Hepatocyte (in vitro differentiated cells): ENCODE data around the gene SMIM44.

Experiments used
- CTCF ChIP-seq: fragments of 200-600 bp; sonication (generic); IDR thresholded peaks from 2 replicates; pipeline ENCODE4 v1.5.1; 2016; ENCODE audit warnings: antibody characterized with exemption, mild to moderate bottlenecking; ENCODE audit not compliant: poor library complexity
- EZH2 ChIP-seq: fragments of 200-600 bp; sonication (generic); IDR thresholded peaks from 2 replicates; pipeline ENCODE4 v1.6.1; 2016; ENCODE audit warnings: antibody characterized with exemption, mild to moderate bottlenecking, borderline replicate concordance
- EZH2phosphoT487 ChIP-seq: fragments of 200-600 bp; sonication (generic); IDR thresholded peaks from one replicate; pipeline ENCODE4 v1.6.1; 2018; ENCODE audit warnings: antibody characterized with exemption, mild to moderate bottlenecking, low read depth, moderate library complexity; ENCODE audit not compliant: unreplicated experiment, severe bottlenecking

- TF ChIP-seq CTCF (no peak), EZH2 (no peak), EZH2phosphoT487 (no peak)
Observed at GRCh38 chr19:3442487-3443071, 40.7 kb downstream of the SMIM44 start.
